ENCODE measurements around the gene PIERCE2.

DNA sequence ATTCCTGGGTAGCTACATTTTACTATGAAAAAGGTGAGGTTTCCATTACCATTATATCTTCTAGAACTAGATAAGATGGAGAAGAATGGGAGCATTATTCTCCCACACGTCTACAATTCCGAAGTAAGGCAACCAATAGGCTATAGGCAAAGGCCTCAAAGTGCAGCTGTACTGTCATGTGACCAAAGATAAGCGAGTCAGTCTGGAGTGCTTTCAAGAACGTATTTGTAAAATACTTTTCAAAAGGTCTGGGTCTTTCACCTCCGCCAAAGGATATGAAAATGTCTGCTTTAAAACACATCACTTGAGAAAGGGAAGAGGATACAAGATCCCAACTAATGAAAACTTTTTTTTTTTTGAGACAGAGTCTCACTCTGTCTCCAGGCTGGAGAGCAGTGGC is 10.1 kb upstream of the PIERCE2 start:
- TF ChIP-seq, protein P1, sequence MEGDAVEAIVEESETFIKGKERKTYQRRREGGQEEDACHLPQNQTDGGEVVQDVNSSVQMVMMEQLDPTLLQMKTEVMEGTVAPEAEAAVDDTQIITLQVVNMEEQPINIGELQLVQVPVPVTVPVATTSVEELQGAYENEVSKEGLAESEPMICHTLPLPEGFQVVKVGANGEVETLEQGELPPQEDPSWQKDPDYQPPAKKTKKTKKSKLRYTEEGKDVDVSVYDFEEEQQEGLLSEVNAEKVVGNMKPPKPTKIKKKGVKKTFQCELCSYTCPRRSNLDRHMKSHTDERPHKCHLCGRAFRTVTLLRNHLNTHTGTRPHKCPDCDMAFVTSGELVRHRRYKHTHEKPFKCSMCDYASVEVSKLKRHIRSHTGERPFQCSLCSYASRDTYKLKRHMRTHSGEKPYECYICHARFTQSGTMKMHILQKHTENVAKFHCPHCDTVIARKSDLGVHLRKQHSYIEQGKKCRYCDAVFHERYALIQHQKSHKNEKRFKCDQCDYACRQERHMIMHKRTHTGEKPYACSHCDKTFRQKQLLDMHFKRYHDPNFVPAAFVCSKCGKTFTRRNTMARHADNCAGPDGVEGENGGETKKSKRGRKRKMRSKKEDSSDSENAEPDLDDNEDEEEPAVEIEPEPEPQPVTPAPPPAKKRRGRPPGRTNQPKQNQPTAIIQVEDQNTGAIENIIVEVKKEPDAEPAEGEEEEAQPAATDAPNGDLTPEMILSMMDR (conservative IDR thresholded peaks at IDR 0.05 in 1 of 2, IDR thresholded peaks at IDR 0.05 in 1 of 2; ENCODE audit: extremely low read depth in 1 of 2, insufficient read depth in 1 of 2, low read depth in 1 of 2, low read length in 2 of 2) = no peak
- TF ChIP-seq EZH2 (IDR thresholded peaks at IDR 0.05; ENCODE audit: borderline replicate concordance, low read length) = no peak
